Anterior cingulate cortex (tissue), 58 donors: ENCODE measurements around the gene RGS18.
"Not testable (repeated sequence)": the region's sequence is repeated elsewhere in the genome, so short reads cannot be mapped to it uniquely, and the experiment has no call there.

Experiments used
- DNase-seq, 58 donors: peaks; one replicate each; lab custom pipeline; 2025; lab: John Stamatoyannopoulos, UW

The RGS18 gene

GRCh38 chr1:192158181-192158580 lies at the start of gene RGS18:
RGS18 (plus strand) TSS chr1:192158462; CDS start chr1:192158638, 176 bp downstream.
- no peak for DNase-seq

GRCh38 chr1:192109576-192109975 lies 48.7 kb upstream of the RGS18 start:
- DNase-seq, result no peak

GRCh38 chr1:192115000-192115399 lies 43.3 kb upstream of the RGS18 start:
- no peak for DNase-seq

GRCh38 chr1:192118881-192119405 lies 39.3 kb upstream of the RGS18 start:
- DNase-seq, result no peak

GRCh38 chr1:192119701-192120100 lies 38.6 kb upstream of the RGS18 start:
- DNase-seq, result no peak

- DNase-seq, result no peak
Measured at GRCh38 chr1:192122668-192123067, 35.6 kb upstream of the RGS18 start.

- no peak for DNase-seq
Measured at GRCh38 chr1:192123212-192123611, 35.0 kb upstream of the RGS18 start.

- no peak for DNase-seq
Measured at GRCh38 chr1:192126030-192126619, 32.1 kb upstream of the RGS18 start.

- no peak for DNase-seq
Measured at GRCh38 chr1:192130175-192130574, 28.1 kb upstream of the RGS18 start.

- not testable (repeated sequence) for DNase-seq
Measured at GRCh38 chr1:192130865-192131264, 27.4 kb upstream of the RGS18 start.

GRCh38 chr1:192131914-192132313 lies 26.3 kb upstream of the RGS18 start:
- DNase-seq, result no peak

- no peak for DNase-seq
Measured at GRCh38 chr1:192133350-192133926, 24.8 kb upstream of the RGS18 start.

- DNase-seq, result no peak
Measured at GRCh38 chr1:192140382-192140781, 17.9 kb upstream of the RGS18 start.

- DNase-seq, result no peak
Measured at GRCh38 chr1:192147221-192147620, 11.0 kb upstream of the RGS18 start.

- no peak for DNase-seq
Measured at GRCh38 chr1:192147696-192148095, 10.6 kb upstream of the RGS18 start.

- no peak for DNase-seq
Measured at GRCh38 chr1:192151176-192151575, 7.1 kb upstream of the RGS18 start.

GRCh38 chr1:192153276-192153675 lies 5.0 kb upstream of the RGS18 start:
- DNase-seq, result no peak

GRCh38 chr1:192157067-192157466 lies 1.2 kb upstream of the RGS18 start:
- DNase-seq, result no peak

- no peak for DNase-seq
Measured at GRCh38 chr1:192159014-192159413, 752 bp downstream of the RGS18 start.

- DNase-seq, result no peak
Measured at GRCh38 chr1:192159781-192160180, 1.5 kb downstream of the RGS18 start.

GRCh38 chr1:192160196-192160595 lies 1.9 kb downstream of the RGS18 start:
- no peak for DNase-seq

- DNase-seq, result no peak
Measured at GRCh38 chr1:192161976-192162375, 3.7 kb downstream of the RGS18 start.
